T-helper 1 cell (primary cell): Measurements from ENCODE around the gene TTC39B.

Experiments
- DNase-seq, 5 donors: peaks; one replicate each; pipeline ENCODE4 v3.0.0-alpha.2; 2012 to 2020

The TTC39B gene

GRCh38 chr9:15116130-15116580 is 190.9 kb downstream of the TTC39B start:
- no peak for DNase-seq

GRCh38 chr9:15115702-15116101 is 191.3 kb downstream of the TTC39B start:
- no peak for DNase-seq

- no peak for DNase-seq
Observed at GRCh38 chr9:15115041-15115440, 192.0 kb downstream of the TTC39B start.
